Subcutaneous abdominal adipose tissue (tissue), 5 donors: Measurements from ENCODE around the gene MRGPRF.

Source experiments
- H3K27ac ChIP-seq: one replicate; pipeline ENCODE4 v1.7.0; 2013; ENCODE audit warnings: low read depth, mild to moderate bottlenecking, inconsistent platforms, low read length, moderate library complexity
- H3K27me3 ChIP-seq, 5 donors: one replicate each; pipeline ENCODE4 v1.7.0; 2013; ENCODE audit warnings: low read length in 5 of 5, inconsistent platforms in 1 of 5; ENCODE audit not compliant: control insufficient read depth in 5 of 5, insufficient read depth in 4 of 5
- H3K36me3 ChIP-seq, 5 donors: one replicate each; pipeline ENCODE4 v1.7.0; 2013; ENCODE audit warnings: low read length in 5 of 5; ENCODE audit not compliant: control insufficient read depth in 5 of 5, insufficient read depth in 5 of 5
- H3K4me1 ChIP-seq, 5 donors: one replicate each; pipeline ENCODE4 v1.7.0; 2013; ENCODE audit warnings: low read length in 5 of 5, mild to moderate bottlenecking in 3 of 5, moderate library complexity in 1 of 5; ENCODE audit not compliant: control insufficient read depth in 5 of 5, insufficient read depth in 5 of 5
- H3K4me3 ChIP-seq, 5 donors: one replicate each; pipeline ENCODE4 v1.7.0; 2013; ENCODE audit warnings: low read length in 5 of 5, low read depth in 1 of 5
- H3K9ac ChIP-seq, 5 donors: one replicate each; pipeline ENCODE4 v1.7.0; 2013; ENCODE audit warnings: low read length in 5 of 5, mild to moderate bottlenecking in 4 of 5, moderate library complexity in 3 of 5
- H3K9me3 ChIP-seq, 5 donors: one replicate each; pipeline ENCODE4 v1.7.0; 2013; ENCODE audit warnings: low read length in 5 of 5; ENCODE audit not compliant: control insufficient read depth in 5 of 5
- donor health status: healthy.
- donor health status: healthy.
- donor health status: healthy.
- donor health status: healthy.
- donor health status: healthy.

Gene MRGPRF, protein sequence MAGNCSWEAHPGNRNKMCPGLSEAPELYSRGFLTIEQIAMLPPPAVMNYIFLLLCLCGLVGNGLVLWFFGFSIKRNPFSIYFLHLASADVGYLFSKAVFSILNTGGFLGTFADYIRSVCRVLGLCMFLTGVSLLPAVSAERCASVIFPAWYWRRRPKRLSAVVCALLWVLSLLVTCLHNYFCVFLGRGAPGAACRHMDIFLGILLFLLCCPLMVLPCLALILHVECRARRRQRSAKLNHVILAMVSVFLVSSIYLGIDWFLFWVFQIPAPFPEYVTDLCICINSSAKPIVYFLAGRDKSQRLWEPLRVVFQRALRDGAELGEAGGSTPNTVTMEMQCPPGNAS

DNA sequence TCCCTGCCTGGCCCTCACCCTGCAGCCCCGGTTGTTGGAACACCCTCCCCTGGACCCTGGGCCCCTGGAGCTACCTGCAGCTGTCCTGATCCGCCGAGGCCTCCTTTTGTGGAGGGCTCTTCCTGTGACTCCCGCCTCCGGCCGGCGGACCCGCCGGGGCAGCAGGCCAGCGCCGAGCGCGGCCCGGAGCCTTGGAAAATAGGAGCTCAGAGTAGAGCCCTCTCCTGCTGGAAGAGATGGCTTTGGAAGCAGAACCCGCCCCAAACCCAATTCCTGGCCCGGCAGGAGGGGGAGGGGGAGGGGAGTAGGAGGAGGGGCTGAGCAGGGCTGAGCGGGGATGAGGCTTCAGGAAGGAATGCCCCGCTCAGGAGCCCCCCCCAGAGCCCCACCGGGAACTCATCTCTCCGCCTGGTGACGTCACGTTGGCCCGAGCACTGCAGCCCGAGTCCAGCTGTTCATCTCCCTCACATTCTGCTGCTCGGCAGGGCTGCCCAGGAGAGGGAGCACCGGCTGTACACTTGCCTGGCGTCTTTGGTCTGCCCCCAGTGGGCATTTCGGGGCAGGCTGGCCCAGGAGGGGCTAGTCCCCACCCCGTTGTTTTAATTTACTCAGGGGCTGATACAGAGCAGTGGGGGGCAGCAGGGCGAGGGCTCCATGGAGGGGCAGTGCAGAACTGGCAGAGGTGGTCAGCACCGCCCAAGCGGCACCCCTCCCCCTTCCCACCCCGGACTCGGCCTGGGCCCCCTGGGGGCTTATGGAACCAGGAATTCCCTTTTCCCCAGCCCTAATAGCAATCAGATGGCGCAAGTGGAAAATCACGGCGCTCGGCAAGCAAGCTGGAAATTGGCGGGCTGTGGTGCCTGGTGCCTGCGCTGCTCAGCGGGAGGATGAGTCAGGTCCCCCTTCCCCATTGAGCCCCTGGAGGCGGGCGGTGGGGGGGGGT lies at the start of gene MRGPRF:
Gene MRGPRF (minus strand): TSS at position 238 of the 943 bp plus-strand sequence. CDS start 3,345 bp downstream, outside the sequence.
- H3K9me3 ChIP-seq: no peaks in the 10 kb centered on the region
- H3K4me1 ChIP-seq: peaks cover 6 to 66% (median 60%) of the 10 kb centered on the region in 5 donors
- peak within 1 kb of the TSS; percentile 60 for H3K27ac ChIP-seq
- H3K27me3 ChIP-seq: peaks cover 3 to 56% (median 7%) of the 10 kb centered on the region in 5 donors
- peak within 1 kb of the TSS in 4 of 5 donors; percentile 30 to 69 (median 64) for H3K4me3 ChIP-seq
- H3K9ac ChIP-seq: peak within 1 kb of the TSS in 3 of 5 donors; percentile 47 to 63 (median 58)
- no peaks in the 10 kb centered on the region for H3K36me3 ChIP-seq

DNA sequence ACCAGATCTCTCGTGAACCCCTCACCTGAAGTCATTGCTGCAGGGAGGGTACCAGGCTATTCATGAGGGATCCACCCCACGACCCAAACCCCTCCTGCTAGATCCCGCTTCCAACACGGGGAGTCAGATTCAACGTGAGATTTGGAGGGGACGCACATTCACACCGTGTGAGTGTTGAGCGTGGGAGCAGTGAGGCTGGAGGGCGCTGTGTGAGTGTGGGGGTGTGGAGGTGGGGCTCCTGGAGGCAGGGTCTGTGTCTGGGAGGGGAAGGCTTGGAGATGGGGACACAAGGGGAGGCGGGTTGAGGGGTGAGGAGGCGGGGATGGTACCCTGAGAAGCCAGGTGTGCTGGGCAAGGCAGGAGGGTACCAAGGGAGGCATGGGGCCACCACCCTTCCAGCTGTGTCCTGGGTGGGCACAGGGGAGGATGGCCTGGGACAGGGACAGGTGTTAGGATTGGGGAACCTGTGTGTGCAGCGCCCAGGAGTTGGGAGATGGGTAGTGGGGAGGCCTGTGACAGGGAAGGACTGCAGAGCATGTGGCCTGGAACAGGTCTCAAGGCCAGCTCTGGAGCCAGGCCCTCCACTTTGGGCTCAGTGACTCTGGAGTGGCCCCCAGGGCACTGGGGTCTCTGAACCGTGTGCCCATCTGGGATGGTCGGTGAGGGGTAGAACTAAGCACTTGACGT lies 49.3 kb upstream of the MRGPRF start:
- Histone ChIP-seq H3K4me3 (no peak overlapping the region), H3K9ac (no peak overlapping the region), H3K9me3 (no peaks in the 10 kb centered on the region), H3K36me3 (peaks cover 0 to 94% (median 62%) of the 10 kb centered on the region in 5 donors), H3K27me3 (no peaks in the 10 kb centered on the region), H3K27ac (no peak overlapping the region), H3K4me1 (peaks cover 0 to 7% (median 0%) of the 10 kb centered on the region in 5 donors)

DNA sequence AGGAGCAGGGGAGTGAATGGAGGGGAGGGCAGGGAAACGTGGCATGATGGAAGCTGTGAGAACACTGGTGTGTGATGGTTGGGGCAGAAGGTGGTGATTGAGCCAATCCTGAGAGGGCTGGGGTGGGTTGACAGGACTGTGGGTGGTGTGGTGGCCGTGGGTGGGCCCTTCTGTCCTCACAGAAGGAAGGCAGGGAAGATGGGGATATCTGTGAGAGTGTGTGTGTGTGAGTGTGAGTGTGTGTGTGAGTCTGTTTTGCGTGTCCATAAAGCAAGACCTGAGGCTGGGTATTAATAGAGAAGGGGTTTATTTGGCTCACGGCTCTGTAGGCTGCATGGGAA lies 48.6 kb upstream of the MRGPRF start:
- no peaks in the 10 kb centered on the region for H3K9me3 ChIP-seq
- H3K36me3 ChIP-seq: peaks cover 0 to 92% (median 60%) of the 10 kb centered on the region in 5 donors
- H3K4me3 ChIP-seq: no peak overlapping the region
- no peak overlapping the region for H3K27ac ChIP-seq
- no peaks in the 10 kb centered on the region for H3K27me3 ChIP-seq
- H3K9ac ChIP-seq: no peak overlapping the region
- peaks cover 0 to 7% (median 0%) of the 10 kb centered on the region in 5 donors for H3K4me1 ChIP-seq

DNA sequence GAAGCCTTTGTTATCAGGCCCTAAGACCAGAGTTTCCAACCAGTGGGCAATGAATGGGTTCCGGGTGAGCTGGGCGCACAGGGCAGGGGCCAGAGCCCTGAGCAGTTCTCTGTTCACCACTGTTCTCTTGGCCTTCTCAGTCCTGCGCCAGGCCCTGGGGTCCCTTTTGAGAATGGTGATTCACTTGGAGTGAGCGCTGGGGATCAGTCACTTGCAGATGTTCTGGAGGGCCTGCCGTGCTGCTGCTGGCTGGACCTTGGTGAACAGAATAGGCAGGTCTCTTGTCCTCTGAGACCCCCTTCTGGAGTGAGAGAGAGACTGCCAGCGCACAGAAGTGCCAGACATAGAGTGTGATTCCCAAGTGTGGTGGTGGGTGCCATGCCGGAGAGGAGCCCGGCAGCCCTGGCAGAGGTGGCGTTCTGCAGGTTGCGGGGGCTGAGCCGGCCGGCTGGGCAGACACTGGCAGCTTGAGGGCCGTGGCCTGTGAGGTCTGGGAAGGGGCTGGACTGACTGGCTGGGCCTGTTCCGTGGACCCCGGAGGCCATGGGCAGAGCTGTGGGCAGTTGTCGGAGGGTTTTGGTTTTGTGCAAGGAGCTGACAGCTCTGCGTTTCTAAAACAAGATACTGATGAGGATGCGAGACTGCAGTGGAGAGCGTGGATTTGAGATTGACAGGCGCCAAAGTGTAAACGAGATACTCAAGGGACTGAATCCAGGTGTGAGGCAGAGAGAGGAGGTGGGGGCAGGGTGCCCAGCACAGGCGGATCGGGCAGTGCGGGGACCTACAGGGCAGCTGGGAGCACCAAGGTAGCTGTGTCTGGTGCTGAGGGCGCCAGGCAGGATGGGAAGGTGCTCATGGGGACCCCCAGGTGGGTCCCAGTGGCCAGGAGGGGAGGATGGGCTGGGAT lies 48.0 kb upstream of the MRGPRF start:
- no peak overlapping the region for H3K27ac ChIP-seq
- no peaks in the 10 kb centered on the region for H3K27me3 ChIP-seq
- H3K9ac ChIP-seq: no peak overlapping the region
- peaks cover 0 to 88% (median 60%) of the 10 kb centered on the region in 5 donors for H3K36me3 ChIP-seq
- H3K4me1 ChIP-seq: peaks cover 0 to 11% (median 4%) of the 10 kb centered on the region in 5 donors
- H3K9me3 ChIP-seq: no peaks in the 10 kb centered on the region
- H3K4me3 ChIP-seq: no peak overlapping the region

DNA sequence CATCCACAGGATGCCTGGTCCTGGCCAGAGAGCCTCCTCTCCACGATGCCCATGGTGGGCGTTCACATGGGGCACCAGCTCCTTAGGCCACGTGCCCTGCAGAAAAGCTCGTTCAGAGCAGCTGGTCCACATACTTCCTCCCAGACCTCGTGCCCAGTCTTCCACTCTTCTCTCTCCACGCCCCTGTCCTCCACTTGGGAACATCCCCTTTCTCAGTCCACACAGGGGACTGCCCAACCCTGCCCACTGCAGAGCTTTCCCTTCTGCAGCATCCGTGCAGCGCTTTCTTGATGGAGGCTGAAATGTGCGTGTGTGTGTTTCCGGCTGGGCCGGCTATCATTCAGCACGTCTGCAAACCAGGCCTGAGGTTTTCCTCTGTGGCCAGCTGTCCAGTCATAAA lies 46.9 kb upstream of the MRGPRF start:
- no peak overlapping the region for H3K27ac ChIP-seq
- H3K4me1 ChIP-seq: peaks cover 1 to 22% (median 14%) of the 10 kb centered on the region in 5 donors
- no peak overlapping the region for H3K4me3 ChIP-seq
- H3K9ac ChIP-seq: peak overlapping the region in 1 of 5 donors; percentile 13
- peaks cover 0 to 88% (median 58%) of the 10 kb centered on the region in 5 donors for H3K36me3 ChIP-seq
- H3K9me3 ChIP-seq: no peaks in the 10 kb centered on the region
- H3K27me3 ChIP-seq: no peaks in the 10 kb centered on the region

DNA sequence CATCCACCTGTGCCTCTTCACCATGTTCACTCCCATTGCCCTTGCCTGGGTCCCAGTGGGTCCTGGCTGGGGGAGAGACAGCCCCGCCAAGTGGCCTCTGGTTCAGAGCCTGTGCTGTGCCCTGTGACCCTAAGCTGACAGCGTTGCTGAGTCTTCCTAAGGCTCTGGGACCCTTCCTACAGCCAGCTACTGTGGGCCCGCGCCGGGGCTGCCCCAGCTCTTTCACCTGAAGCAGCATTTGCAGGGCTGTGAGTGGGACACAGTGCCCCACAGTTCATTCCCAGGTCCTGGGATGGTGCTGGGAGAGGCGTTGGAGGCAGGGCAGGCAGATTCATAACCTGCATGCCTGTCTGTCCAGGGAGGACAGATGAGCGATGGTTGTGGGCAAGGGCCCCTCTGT lies 46.4 kb upstream of the MRGPRF start:
- H3K9me3 ChIP-seq: no peaks in the 10 kb centered on the region
- H3K27ac ChIP-seq: no peak overlapping the region
- peaks cover 1 to 27% (median 18%) of the 10 kb centered on the region in 5 donors for H3K4me1 ChIP-seq
- peaks cover 0 to 88% (median 62%) of the 10 kb centered on the region in 5 donors for H3K36me3 ChIP-seq
- no peak overlapping the region for H3K4me3 ChIP-seq
- no peak overlapping the region for H3K9ac ChIP-seq
- H3K27me3 ChIP-seq: no peaks in the 10 kb centered on the region

DNA sequence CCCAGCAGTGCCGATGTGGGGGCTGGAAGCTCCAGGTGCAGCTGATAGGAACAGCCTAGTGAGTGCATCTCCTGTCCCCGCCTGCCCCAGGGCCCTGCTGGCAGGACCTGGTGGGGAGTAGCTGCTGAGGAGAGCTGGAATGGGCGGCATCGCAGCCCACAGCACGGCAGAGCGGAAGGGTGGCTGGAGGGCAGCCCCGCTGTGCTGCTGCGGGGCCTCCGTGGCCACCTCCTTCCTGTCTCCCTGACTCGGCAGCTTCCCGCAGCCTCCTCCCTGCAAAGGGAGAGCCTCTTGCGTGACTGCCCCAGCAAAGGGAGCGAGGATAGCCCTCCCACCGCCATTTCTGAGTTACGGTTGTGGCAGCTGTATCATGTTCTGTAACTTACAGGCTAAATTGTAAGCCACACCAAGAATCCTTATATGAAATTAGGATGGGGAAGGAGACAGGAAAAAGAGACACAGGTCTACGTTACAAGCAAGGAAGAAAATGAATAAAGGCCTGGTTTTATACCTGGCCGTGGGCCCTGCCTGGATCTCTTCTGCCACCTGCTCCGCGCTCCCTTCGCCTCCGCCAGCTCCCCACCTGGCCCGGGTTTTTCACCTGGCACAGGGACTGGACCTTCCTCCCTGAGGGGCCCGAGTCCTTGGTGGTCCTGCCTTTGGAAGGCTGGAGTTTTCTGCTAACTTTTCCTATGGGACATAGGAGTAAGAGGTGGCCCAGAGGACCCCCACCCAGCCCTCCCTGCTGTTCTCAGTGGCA lies 45.6 kb upstream of the MRGPRF start:
- Histone ChIP-seq H3K27me3 (no peaks in the 10 kb centered on the region), H3K9me3 (no peaks in the 10 kb centered on the region), H3K4me1 (peaks cover 1 to 34% (median 19%) of the 10 kb centered on the region in 5 donors), H3K27ac (no peak overlapping the region), H3K4me3 (no peak overlapping the region), H3K9ac (no peak overlapping the region), H3K36me3 (peaks cover 0 to 89% (median 60%) of the 10 kb centered on the region in 5 donors)

DNA sequence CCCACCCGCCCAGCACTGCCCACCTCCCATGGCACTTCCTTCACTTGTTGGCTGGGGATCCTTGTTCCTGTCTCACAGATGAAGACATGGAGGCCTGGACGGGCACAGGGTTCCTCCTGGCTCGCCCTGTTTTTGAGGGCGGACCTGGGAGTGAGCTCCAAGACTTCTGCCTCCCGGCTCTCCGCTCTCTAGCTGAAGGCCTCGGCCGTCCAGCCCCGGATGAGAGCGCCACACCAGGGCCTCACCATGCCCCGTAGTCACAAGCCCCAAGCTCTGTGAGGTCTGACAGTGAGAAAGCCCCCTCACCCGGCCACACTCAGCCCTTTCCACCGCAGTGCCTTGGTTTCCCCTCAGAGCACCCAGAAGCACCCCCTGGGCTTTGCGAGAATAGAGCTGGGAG lies 44.8 kb upstream of the MRGPRF start:
- Histone ChIP-seq H3K36me3 (peaks cover 0 to 84% (median 53%) of the 10 kb centered on the region in 5 donors), H3K4me1 (peaks cover 1 to 43% (median 24%) of the 10 kb centered on the region in 5 donors), H3K27ac (no peak overlapping the region), H3K4me3 (no peak overlapping the region), H3K9ac (no peak overlapping the region), H3K27me3 (no peaks in the 10 kb centered on the region), H3K9me3 (no peaks in the 10 kb centered on the region)
